Suprapubic skin (tissue), 4 donors: ENCODE measurements around the gene CXXC1. TPM values are rescaled to one million over a fixed set of nuclear protein-coding genes. Genes with fewer than 3 reads are reported as not detected.

Experiments
- DNase-seq, 2 donors: peaks; one replicate each; pipeline ENCODE4 v3.0.0-alpha.2; 2019; ENCODE audit warnings: low spot score in 2 of 2
- H3K27ac ChIP-seq: fragments of 200-600 bp; sonication (generic); one replicate; pipeline ENCODE4 v1.5.1; 2019
- H3K27me3 ChIP-seq: fragments of 200-600 bp; sonication (generic); one replicate; pipeline ENCODE4 v1.5.1; 2019
- H3K36me3 ChIP-seq: fragments of 200-600 bp; sonication (generic); one replicate; pipeline ENCODE4 v1.5.1; 2019
- H3K4me1 ChIP-seq: fragments of 200-600 bp; sonication (generic); one replicate; pipeline ENCODE4 v1.5.1; 2019
- H3K4me3 ChIP-seq: fragments of 200-600 bp; sonication (generic); one replicate; pipeline ENCODE4 v1.5.1; 2019; ENCODE audit warnings: mild to moderate bottlenecking
- H3K9me3 ChIP-seq: fragments of 200-600 bp; sonication (generic); one replicate; pipeline ENCODE4 v1.5.1; 2019
- CTCF ChIP-seq, 2 donors: fragments of 200-600 bp in 1 of 2; fragments of 450-650 bp in 1 of 2; sonication (generic) in 1 of 2; IDR thresholded peaks; one replicate each; pipeline ENCODE4 v1.5.1; 2016 to 2019; ENCODE audit warnings: antibody characterized with exemption in 2 of 2, mild to moderate bottlenecking in 1 of 2, moderate library complexity in 1 of 2
- EP300 ChIP-seq: sonication (generic); formaldehyde crosslinking; IDR thresholded peaks from one replicate; pipeline ENCODE4 v1.6.1; 2017; ENCODE audit warnings: antibody characterized with exemption
- POLR2A ChIP-seq, 2 donors: fragments of 450-650 bp; IDR thresholded peaks; one replicate each; pipeline ENCODE4 v1.6.1; 2017; ENCODE audit warnings: antibody characterized with exemption in 2 of 2, mild to moderate bottlenecking in 2 of 2, moderate library complexity in 2 of 2
- POLR2AphosphoS5 ChIP-seq, 3 donors: sonication (generic); formaldehyde crosslinking; IDR thresholded peaks; one replicate each; pipeline ENCODE4 v1.6.1; 2017; ENCODE audit warnings: antibody characterized with exemption in 3 of 3
- WGBS: methylation state at CpG from one replicate; pipeline ENCODE4 v1.1.5; 2018; 5-methylcytosine and 5-hydroxymethylcytosine counted together
- total RNA-seq, 4 donors: library from RNA; depleted of rRNA; stranded (reverse); fragments of >200 nt; gene quantifications; one replicate each; pipeline ENCODE4 v1.1.0, GENCODE V29; 2016

The CXXC1 gene
- total RNA-seq, 4 donors from 2014 or later = 102 to 193 (median 107) TPM

- peaks cover 6% of the 10 kb centered on the region for H3K27me3 ChIP-seq
- no peak for DNase-seq
- H3K4me3 ChIP-seq = no peak overlapping the region
- H3K27ac ChIP-seq = no peak overlapping the region
- TF ChIP-seq POLR2A (IDR thresholded peaks at IDR 0.05) (no peak), CTCF (IDR thresholded peaks at IDR 0.05) (no peak), EP300 (no peak), POLR2AphosphoS5 (IDR thresholded peaks at IDR 0.05) (no peak)
- 77% methylated on average over 5 of the region's 5 CpGs for WGBS
- H3K4me1 ChIP-seq = no peaks in the 10 kb centered on the region
- H3K9me3 ChIP-seq = no peaks in the 10 kb centered on the region
- no peaks in the 10 kb centered on the region for H3K36me3 ChIP-seq
Measured at GRCh38 chr18:50320719-50321118, 33.2 kb upstream of the CXXC1 start.

GRCh38 chr18:50315100-50315871 lies 27.8 kb upstream of the CXXC1 start:
- H3K36me3 ChIP-seq = no peaks in the 10 kb centered on the region
- 54% methylated on average over 5 of the region's 5 CpGs for WGBS
- no peaks in the 10 kb centered on the region for H3K9me3 ChIP-seq
- no peak overlapping the region for H3K4me3 ChIP-seq
- H3K27me3 ChIP-seq = peaks cover 18% of the 10 kb centered on the region
- H3K27ac ChIP-seq = no peak overlapping the region
- no peaks in the 10 kb centered on the region for H3K4me1 ChIP-seq
- DNase-seq = no peak
- no peak for TF ChIP-seq EP300
- no peak for TF ChIP-seq POLR2AphosphoS5 (IDR thresholded peaks at IDR 0.05)
- TF ChIP-seq POLR2A (IDR thresholded peaks at IDR 0.05) = no peak
- no peak for TF ChIP-seq CTCF (IDR thresholded peaks at IDR 0.05)

GRCh38 chr18:50313873-50314460 lies 26.5 kb upstream of the CXXC1 start:
- WGBS = 45% methylated on average over 2 of the region's 2 CpGs
- H3K27me3 ChIP-seq = peaks cover 18% of the 10 kb centered on the region
- H3K27ac ChIP-seq = no peak overlapping the region
- no peak overlapping the region for H3K4me3 ChIP-seq
- H3K4me1 ChIP-seq = no peaks in the 10 kb centered on the region
- TF ChIP-seq POLR2AphosphoS5 (IDR thresholded peaks at IDR 0.05) = no peak
- no peak for TF ChIP-seq CTCF (IDR thresholded peaks at IDR 0.05)
- no peak for TF ChIP-seq POLR2A (IDR thresholded peaks at IDR 0.05)
- no peak for TF ChIP-seq EP300
- H3K9me3 ChIP-seq = no peaks in the 10 kb centered on the region
- no peak for DNase-seq
- H3K36me3 ChIP-seq = no peaks in the 10 kb centered on the region

GRCh38 chr18:50313031-50313607 lies 25.6 kb upstream of the CXXC1 start:
- 81% methylated on average over 2 of the region's 2 CpGs for WGBS
- no peak for DNase-seq
- H3K27ac ChIP-seq = no peak overlapping the region
- H3K4me3 ChIP-seq = no peak overlapping the region
- peaks cover 18% of the 10 kb centered on the region for H3K27me3 ChIP-seq
- peaks cover 6% of the 10 kb centered on the region for H3K4me1 ChIP-seq
- TF ChIP-seq EP300 (no peak), POLR2AphosphoS5 (IDR thresholded peaks at IDR 0.05) (no peak), CTCF (IDR thresholded peaks at IDR 0.05) (no peak), POLR2A (IDR thresholded peaks at IDR 0.05) (no peak)
- H3K9me3 ChIP-seq = no peaks in the 10 kb centered on the region
- no peaks in the 10 kb centered on the region for H3K36me3 ChIP-seq
